Activated CD4-positive, alpha-beta T cell treated with anti-CD3 and anti-CD28 coated beads, Interleukin-2, amount 50 U/mL, for 4 hours (primary cell): Measurements from ENCODE around the gene NEDD4L.

Source experiments
- DNase-seq, 2 experiments: peaks; one replicate each; pipeline ENCODE4 v3.0.0-alpha.2; 2020

The NEDD4L gene

DNA sequence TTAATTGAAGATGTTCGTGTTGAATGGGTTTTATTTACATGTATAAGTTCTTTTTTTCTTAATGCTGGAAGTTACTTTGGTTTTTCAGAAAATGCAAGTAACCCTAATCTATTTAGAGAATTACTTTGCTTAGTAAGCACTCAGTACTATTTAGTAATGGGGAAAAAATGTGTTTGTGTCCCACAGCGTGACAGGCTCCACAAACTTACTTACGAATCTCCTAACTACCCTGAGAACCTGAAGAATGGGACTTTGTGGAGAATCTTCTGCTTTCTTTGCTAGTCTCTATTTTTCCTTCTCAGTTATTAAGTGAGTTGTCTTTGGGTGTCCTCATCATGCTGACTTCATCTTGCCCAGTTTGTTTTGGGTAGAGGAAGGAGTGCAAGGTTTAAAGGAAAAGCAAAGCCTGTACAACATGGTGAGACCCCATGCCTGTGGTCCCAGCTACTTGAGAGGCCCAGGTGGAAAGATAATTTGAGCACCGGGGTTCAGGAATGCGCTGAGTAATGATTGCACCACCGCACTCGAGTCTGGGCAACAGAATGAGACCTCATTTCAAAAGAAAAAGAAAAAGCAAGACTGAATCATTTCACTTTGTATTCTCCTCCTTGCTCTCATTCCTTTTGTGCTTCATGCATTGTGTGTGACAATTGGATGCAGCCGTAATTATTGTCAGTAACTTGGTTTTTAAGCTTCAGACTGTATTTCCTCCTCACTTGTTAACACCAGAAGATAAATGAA lies 10.2 kb downstream of the NEDD4L start:
- DNase-seq, result no peak

DNA sequence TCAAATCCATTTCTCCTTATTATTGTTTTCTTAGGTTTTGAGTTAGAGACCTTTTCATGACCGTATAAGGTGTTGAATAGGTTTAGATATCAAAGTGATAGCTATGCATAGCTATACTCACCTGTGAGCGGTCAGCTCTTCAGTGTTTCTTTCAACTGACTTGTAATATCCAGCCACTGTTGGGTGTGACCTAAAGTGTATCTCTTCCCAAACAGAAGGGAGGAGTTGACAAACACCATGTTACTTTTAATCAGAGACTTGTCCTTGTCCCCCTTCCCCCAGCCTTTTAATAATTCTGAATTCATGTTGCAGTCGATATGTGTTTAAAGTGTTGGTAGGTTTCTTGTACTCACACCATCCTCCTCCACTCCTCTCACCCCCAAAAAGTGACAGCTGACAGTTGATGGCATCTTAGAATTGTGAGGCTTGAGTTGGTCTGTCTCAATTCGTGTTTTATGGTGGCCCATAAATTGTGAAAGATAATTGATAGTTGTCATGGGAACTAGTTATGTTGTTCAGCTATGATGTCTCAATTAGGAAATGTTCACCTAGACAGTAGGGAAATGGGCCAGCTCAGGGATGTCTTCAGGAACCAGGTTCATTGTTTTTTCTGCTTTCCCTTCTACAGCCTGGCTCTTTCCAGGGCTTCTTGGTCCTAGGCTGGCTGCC lies 12.0 kb downstream of the NEDD4L start:
- DNase-seq, result no peak

DNA sequence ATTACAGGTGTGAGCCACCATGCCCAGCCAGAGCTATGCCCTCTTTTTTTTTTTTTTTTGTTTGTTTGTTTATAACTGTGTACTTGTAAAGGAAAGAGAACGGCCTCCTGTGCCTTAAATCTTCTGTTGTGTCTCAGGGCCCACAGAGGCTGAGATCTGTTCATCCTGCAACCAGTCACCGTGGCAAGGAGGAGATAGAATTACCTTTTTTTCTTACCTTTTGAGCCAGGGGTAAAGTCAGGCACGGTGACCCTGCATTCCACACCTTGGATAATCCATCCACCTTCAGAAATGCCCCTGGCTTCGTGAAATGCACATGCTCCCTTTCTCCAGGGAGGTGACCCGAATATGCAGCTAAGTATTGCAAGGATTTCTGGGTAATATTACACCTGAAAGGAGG lies 12.8 kb downstream of the NEDD4L start:
- DNase-seq, result no peak

DNA sequence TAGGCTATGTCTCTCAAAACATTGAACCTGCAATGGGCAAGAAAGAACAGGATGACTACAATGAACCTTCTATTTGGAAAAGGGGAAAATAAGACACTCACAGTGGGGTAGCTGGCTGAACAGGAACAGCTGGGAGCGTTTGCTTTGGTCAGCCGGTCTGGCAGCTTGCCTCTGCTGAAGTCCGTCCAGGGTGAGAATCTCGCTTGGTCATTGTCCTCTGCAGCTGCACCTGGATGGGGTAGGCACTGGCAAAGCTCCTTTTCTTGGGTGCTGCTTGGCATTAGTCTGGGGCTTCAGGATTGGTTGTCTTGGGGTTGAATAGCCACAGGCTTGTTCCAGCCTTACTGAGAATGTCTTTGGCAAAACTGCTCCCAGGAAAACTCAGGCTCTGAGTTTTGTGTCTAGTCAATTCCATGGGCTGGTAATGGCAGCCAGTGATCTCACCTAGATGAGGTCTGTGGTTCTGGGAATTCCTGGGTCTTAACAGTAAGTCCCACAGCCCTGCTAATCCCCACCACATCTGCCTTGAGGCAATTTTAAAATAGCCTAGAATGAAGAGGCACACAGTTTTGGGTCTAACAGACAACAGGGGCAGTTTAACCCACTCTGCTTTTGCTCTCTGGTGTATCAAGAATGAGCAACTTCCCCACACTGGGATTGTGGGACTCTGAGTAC lies 13.4 kb downstream of the NEDD4L start:
- DNase-seq, result no peak

DNA sequence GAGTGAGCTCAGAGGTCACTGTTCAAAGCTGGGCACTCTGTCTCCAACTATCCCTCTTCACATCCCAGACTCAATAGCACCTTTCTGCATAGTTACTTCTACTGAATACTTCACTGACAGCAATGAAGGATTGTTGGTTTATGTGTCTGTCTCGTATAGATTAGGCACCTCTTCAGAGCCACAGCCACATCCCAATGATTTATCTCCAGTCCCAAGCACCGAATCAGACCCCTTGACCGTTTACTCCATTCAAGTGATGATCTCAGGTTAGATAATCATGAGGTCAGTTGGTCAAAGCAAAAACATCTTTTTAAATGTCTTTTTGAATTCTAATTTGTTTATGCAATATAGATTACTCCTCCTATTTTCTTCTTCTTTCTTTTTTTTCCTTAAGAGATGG lies 14.7 kb downstream of the NEDD4L start:
- no peak for DNase-seq

DNA sequence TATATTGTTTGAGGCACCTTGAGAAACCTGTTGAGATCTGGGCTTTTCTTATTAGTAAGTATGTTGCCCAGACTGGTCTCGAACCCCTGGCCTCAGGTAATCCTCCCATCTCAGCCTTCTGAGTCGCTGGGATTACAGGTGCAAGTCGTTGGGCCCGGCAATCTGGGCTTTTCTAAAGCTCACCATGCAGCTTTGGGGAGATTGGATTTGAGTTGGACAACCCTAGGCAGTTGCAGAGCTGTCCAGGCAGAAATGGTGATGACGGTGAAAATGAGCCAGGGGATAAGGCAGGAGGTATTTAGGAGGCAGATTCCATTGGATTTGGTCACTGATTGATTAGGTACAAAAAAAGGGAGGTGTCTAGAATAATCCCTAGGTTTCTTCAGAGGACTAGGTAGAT lies 16.2 kb downstream of the NEDD4L start:
- no peak for DNase-seq

DNA sequence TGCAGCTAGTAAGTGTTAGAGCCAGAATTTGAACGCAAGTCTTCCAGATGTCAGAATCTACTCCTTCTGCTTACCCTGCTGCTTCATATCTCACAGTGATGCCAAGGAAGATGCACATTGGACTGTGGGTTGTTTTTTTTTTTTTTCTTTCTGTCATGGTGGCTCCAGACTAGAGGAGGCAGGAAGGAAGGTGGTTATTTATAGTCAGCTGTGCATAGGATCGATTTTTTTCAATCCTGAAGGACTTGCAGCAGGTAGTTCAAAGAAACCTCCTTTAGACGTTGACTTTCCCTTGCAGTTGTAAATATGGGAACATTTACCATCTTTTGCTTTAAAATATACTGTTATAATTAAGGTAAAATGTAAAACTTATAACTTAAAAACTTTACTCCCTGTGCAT lies 17.3 kb downstream of the NEDD4L start:
- DNase-seq, result no peak

DNA sequence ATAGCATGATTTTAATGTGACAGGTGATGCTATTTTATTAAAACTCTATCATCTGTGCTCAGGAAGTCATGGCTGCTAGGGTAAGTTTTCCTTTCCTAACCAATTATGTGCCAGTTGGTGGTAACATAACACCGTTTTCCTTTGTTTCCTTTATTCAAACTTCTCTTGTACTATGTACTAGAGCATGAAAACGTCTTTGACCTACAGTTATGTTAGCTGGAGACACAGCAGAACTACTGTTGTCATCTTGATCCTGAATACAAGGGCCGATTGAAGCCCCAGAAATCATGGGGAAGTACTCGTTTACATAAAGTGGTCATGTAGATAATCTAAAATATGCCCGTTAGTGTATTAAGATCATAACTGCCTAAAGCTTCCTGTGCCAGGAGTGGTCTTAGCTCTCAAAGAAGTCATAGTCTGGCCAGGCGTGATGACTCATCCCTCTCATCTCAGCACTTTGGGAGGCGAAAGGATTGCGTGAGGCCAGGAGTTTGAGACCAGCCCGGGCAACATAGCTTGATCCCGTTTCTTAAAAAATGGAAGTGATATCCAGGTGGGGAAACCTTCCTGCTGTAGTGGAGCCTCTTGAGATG lies 20.5 kb downstream of the NEDD4L start:
- no peak for DNase-seq

DNA sequence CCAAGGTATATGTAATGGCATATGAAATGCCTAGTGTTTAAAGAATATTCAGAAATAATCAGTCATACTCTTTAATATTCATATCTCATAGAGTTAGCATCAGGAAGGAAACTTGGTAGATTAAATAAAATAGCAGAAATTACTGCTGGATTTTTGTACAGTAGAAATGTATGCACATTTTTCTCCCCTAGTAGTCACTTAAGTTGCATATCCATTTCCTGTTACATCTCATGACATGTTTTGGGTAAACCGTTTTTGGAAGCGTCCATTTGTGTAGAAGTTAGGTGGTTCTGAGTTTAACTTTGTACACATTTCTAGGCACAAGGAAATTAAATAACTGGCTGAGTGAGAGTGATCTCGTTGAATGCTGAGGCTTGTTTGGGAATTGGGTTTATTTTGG lies 21.9 kb downstream of the NEDD4L start:
- no peak for DNase-seq

DNA sequence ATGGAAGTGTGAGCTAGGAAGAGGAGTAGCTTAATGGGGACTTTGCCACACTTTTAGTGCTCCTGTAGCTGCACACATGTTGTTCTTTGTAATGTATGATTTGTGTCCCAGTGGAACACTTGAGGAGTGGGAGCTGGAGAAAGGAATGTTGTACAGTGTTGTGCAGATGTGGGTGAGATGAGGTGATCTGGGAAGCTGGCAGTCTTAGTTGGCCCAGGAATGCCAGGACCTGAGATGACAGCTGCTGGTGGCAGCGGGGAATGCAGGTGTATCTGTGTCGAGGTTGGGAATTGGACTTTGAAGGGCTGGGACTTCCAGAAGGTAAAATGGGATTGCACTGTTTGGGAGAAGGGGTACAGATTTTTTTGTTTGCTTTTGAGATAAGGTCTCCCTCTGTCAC lies 23.6 kb downstream of the NEDD4L start:
- no peak for DNase-seq

DNA sequence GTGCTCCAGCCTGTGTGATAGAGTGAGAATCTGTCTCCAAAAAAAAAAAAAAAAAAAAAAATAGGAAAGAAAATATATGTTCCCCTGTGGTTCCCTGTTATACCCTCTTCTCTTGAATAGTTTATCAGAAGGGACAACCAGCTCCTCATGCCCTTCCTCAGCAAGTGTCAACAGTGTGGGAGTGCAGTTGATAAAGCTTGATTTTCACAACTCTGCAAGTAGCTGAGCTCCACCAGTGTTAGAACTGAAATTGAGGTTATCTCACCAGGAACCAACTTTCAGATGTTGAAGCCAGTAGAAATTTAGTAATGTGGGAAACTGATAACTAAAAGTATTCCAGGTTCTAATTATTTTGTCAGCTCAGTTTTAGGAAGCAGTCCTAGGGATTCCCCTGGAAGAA lies 25.1 kb downstream of the NEDD4L start:
- DNase-seq, result no peak

DNA sequence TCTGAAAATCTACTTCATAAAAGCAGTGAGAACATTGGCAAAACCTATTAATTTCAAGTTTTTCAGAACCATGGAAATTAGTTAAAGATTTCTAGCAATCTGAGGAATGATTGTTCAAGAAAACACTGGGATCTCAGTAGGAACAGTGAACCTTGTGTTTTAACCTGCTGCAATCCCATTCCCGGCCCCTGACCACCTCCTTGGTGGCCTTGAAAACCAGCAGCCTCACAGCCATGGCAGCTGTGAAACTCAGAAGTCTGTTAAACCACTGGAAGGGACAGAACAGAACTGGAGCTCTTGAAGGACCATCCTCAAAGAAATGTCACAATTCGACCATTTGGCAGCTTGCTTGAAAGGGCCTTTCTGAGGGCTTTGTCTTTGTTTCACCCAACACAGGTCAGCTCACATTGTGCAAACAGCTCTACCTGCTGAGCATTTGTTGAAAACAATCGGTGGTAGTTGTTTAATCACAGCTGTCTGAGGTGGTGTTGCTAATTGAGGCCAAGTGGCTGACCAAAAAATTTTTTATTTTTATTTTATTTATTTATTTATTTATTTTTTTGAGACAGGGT lies 25.8 kb downstream of the NEDD4L start:
- no peak for DNase-seq

DNA sequence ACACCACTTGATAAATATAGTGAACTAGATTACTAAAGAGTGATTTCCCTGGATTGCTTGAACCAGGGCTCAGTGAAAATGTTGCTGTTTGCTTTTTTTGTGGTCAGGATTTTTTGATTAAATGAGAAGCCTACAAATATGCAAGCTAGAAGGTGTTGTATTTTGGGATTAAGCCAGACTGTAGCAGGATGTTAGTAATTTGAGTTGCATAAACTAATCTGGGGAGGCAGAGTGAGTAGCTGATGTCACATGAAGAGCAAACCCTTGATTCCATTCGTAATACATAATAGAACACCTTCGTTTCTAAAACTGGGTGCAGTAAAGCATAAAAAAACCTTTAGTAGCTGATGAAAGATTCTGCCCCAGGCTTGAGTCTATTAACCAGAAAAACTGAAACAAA lies 32.0 kb downstream of the NEDD4L start:
- DNase-seq, result no peak

DNA sequence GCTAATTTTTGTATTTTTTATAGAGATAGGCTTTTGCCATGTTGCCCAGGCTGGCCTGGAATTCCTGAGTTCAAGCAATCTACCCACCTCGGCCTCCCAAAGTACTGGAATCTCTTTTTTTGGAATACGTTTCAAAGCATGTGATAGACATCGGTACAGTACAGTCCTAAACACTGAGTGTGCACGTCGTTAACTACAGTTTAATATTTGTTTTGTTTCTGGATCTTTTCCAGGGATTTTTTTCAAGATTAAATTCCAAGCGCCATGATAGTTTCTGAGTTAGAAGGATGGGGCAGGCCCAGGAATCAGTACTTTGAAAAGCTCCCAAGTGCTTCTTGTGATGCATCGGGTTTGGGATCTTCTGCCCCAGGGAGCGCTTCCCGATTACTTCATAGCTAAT lies 33.3 kb downstream of the NEDD4L start:
- no peak for DNase-seq

DNA sequence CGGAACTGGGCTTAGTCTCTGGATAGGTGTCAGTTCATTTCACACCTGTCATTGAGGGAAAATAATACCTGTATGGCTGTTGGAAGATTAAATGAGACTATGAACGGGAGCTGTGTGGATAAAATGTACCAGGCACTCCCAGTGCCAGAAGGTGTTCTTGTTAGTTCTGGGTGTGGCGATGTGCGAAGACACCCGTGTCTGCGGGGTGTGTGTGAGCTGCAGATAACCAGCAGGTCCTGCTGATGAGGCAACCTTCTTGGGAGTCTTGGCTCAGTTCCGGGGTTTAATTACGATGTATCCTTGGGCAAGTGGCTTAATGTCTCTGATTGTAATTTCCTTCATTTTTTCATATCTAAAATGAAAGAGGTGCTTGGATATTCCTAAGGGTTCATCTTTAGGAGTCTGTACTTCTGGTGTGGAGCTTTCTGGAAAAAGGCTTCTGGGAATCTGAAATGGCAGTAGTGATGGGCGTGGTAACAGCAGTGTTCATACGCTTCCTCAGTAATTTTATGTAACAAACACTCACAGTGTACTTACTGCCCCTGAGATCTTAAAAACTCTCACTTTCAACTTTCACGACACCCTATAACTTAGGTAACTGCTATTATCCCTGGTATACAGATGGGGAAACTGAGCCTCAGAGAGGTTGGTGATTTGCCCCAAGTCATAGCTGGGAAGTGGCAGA lies 35.0 kb downstream of the NEDD4L start:
- DNase-seq, result no peak

DNA sequence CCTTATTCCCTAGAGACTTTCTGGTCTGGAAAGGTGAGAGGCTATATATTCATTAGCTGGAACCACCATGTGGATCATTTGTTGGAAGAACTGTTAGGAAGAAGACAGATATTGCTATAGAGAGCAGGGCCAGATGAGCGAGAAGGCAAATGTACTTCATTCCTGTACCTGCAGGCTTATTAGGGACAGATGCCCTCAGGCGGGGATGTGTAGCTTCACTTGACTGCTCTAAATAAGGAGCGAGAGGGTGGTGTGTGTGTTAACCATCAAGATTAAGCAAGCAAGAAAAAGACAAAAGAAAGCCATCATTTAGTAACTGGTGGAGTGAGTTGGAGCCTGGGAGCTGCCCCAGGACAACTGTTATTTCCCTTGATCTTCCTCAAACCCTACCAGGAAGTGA lies 36.4 kb downstream of the NEDD4L start:
- no peak for DNase-seq

DNA sequence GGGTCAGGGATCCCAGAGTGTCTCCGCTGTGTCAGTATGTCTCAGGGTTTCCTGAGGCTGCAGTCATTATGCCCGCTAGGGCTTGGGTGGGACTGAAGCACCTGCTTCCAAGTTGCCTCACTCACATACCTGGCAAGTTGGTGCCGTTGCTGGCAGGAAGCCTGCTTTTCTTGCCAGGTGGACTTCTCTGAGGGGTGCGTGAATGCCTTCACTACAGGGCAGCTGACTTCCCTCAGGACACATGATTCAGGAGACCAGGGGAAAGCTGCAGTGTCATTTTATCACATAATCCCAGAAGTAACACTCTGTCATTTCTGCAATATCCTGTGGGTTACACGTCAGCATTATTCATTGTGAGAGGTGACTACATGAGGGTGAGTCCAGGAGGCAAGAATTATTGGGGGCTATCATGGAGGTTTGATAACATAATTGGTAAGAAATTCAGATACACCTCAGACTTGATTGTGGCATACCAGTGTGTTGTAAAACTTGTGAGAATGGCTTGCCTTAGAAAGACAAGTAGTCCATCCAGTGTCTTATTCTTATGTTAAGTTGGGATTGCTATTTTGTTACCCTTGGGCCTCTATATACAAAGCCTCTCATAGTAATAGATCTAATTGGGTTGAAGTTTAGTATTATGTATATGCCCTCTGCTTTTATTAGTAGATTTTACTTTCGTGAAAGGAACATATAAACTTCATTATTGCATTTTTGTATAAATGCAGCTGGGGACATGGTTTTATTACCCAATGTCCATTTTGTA lies 44.1 kb downstream of the NEDD4L start:
- no peak for DNase-seq

DNA sequence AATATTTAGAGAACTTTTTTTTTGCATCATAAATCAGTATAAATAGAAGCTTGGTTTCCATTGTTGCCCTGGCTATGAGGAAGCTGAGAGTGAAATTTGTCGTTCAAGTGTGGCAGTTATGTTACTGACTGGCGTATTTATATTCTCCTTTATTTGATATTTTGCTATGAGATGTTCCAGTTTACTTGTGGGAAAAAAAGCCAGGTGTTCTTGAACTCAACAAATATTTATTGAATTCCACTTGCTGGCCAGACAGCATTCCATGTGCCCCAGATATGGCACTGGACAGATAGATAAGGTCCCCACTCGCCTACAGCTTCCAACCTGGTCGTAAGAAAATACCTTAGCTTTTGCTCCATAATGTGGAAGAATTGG lies 44.7 kb downstream of the NEDD4L start:
- DNase-seq, result no peak

DNA sequence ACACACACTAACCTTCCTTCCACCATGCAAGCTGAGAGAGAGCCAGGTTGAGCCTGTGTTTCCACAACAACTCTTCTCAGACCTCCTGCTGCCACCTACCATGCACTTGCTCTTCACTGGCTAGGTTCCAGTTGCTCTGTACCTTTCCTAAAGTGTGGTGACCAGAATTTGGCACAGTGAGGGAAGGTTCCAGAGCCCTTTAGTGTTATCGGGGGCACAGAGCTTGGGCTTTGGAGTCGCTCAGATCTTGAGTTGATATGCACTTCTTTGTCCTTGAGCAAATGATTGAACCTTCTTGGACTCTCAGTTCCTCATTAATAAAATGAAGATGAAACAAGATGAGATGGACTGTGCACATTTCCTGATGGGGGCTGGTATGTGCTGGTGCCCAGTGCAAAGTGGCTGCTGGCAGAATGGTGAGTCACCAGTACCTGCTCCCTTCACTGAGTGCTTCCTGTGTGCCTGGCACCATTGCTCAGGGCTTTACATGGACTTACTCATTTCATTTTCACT lies 47.1 kb downstream of the NEDD4L start:
- DNase-seq, result no peak

DNA sequence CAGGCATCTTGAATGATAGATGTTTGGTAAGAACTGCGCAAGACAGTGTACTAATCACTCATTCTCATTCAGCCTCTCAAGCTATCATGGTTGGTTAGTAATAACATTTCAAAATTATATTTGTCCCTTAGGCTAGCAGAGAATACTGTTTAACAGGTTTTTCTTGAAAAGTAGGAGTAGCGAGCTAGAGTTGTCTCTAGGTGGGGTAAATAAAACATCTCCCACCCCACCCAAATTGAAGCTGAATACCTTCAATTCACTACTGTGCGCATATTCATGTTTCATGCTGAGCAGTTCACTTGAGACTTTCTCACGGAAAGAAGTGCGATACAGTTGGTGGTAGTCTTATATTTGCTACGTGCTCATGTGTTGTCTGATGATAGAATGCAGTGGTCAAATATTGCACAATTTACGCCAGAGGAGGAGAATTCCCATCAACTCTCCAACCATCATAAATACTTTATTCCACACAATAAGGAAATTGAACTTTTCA lies 49.3 kb downstream of the NEDD4L start:
- no peak for DNase-seq

DNA sequence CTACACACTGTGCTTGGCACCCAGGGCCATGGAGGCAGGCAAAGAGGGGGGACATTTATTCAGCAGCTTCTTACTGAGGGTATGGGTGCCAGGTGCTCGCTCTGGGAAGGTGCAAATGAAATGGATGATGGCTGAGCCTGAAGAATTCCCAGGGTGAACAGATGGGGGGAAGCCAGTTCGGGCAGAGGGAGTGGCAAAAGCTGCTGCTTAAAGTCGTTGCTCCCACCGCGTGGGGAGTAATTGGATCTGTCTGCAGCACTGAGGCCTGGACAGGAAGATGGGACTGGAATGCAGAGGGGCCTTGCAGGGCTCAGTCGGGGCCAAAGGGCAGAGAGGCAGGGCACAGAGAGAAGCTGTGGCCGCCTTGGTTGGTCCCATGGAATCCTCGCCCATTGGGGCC lies 51.2 kb downstream of the NEDD4L start:
- DNase-seq, result no peak

DNA sequence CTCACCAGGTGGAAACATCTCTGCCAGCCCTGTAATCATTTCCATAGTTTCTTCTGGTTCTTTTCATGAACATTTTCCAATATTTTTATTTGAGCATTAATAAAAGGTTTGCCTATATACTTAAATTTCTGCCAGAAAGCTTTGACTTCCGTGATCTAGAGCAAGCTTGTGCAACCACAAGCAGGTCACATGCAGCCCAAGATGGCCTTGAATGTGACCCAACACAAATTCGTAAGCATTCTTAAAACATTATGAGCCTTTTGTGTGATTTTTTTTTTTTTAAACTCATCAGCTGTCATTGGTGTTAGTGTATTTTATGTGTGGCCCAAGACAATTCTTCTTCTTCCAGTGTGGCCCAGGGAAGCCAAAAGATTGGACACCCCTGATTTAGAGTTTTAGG lies 51.6 kb downstream of the NEDD4L start:
- no peak for DNase-seq
